PC-3 (cell line): ENCODE measurements around the gene CDK15.

Source experiments
- EZH2 ChIP-seq: fragments of 300-600 bp; sonication (generic); IDR thresholded peaks from one replicate; pipeline ENCODE4 v1.6.1; 2017; ENCODE audit warnings: antibody characterized with exemption, mild to moderate bottlenecking, low read length; ENCODE audit not compliant: unreplicated experiment
- TF ChIP-seq, protein P1 (sequence below): fragments of 300-600 bp; sonication (generic); conservative IDR thresholded peaks from 2 replicates; pipeline ENCODE4 v1.5.1; 2017; ENCODE audit warnings: antibody characterized with exemption, low read depth, mild to moderate bottlenecking, low read length

DNA sequence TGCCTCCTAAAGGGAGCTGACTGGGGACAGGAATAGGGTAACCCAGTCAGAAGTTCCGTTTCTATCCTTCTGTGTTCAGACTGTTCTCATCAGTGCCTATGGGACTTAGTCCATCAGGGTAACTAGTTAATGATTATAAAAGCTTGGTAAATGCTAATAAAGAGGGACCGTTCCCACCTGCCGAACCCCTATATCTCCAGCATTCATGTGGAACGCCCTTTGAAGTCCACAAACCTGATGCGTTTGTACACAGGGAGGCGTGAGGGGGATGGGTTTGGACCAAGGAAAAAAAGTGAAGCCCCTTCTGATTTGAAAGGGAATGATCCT, 112.9 kb downstream of the CDK15 start:
- TF ChIP-seq, protein P1, sequence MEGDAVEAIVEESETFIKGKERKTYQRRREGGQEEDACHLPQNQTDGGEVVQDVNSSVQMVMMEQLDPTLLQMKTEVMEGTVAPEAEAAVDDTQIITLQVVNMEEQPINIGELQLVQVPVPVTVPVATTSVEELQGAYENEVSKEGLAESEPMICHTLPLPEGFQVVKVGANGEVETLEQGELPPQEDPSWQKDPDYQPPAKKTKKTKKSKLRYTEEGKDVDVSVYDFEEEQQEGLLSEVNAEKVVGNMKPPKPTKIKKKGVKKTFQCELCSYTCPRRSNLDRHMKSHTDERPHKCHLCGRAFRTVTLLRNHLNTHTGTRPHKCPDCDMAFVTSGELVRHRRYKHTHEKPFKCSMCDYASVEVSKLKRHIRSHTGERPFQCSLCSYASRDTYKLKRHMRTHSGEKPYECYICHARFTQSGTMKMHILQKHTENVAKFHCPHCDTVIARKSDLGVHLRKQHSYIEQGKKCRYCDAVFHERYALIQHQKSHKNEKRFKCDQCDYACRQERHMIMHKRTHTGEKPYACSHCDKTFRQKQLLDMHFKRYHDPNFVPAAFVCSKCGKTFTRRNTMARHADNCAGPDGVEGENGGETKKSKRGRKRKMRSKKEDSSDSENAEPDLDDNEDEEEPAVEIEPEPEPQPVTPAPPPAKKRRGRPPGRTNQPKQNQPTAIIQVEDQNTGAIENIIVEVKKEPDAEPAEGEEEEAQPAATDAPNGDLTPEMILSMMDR: no peak
- TF ChIP-seq EZH2: no peak
